Measurements from ENCODE around the gene KCTD17.

Gene KCTD17

GRCh38 chr22:37086184-37086583 lies 34.6 kb downstream of the KCTD17 start:
- no peak for TF ChIP-seq CTCF (IDR thresholded peaks at IDR 0.05; ENCODE audit: low read depth, low read length, missing control alignments)
- DNase-seq (ENCODE audit: low read depth), result no peak

DNA sequence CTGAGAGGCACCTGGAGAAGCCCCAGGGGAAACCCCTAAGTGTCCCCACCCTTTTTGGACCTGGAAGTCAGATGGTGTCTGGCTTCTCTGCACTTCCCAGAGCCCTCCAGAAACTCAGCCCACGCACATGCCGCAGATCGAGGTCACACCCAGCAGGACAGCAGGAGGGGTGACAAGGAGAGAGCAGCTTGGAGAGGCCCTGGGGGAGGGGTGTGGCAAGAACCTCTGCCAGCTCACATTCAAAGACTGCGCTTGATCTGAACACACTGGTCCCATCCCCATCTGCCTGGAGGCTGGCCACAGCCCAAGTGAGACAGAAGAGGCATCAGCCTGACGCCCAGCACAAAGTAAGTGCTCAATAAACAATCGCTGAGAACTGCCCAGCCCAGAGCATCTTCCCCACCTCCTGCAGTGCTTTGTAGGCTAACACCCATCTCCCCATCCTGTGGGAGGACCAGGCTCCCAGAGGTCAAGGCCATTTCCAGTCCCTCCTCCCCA lies 36.6 kb downstream of the KCTD17 start:
- H3K4me3 ChIP-seq (ENCODE audit: low read depth, low read length), result no peak overlapping the region
- no peak for TF ChIP-seq CTCF (IDR thresholded peaks at IDR 0.05; ENCODE audit: low read depth, low read length, missing control alignments)
- no peak for DNase-seq (ENCODE audit: low read depth)

More at GRCh38 chr22:37086184-37086583, 34.6 kb downstream of the KCTD17 start:
- H3K4me3 ChIP-seq (ENCODE audit: low read depth, low read length), result no peak overlapping the region

DNA sequence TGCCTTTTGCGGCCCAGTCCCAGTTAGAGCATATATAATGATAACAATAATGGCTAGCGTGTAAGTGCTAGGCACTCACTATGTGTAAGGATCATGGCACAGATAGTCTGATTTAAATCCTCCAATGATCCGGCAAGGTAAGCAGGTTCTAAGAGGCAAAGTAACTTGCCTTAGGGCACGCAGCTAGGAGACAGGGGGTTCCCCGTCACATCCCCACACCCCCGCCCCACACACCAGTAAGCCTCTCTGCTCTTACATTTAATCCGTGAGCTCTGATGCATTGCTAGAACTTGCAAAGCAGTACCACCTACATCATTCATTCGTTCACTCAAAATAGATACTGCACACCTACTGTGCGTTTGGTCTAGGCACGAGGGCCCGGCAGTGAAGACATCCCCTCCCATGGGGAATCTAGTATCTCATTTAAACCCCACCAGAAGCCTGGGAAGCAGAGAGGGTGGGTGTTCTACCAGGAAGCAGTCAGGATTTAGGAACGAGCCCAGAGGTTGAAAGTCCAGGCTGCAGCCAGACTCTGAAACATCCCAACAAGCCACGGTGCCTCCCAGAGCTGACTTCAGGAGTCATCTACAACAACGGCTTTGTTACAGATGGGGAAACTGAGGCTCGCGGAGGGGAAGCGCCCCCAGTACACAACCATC lies 37.3 kb downstream of the KCTD17 start:
- DNase-seq (ENCODE audit: low read depth), result no peak
- H3K4me3 ChIP-seq (ENCODE audit: low read depth, low read length), result no peak overlapping the region
- TF ChIP-seq CTCF (IDR thresholded peaks at IDR 0.05; ENCODE audit: low read depth, low read length, missing control alignments), result no peak

GRCh38 chr22:37089434-37089833 lies 37.9 kb downstream of the KCTD17 start:
- no peak for DNase-seq (ENCODE audit: low read depth)
- no peak for TF ChIP-seq CTCF (IDR thresholded peaks at IDR 0.05; ENCODE audit: low read depth, low read length, missing control alignments)

DNA sequence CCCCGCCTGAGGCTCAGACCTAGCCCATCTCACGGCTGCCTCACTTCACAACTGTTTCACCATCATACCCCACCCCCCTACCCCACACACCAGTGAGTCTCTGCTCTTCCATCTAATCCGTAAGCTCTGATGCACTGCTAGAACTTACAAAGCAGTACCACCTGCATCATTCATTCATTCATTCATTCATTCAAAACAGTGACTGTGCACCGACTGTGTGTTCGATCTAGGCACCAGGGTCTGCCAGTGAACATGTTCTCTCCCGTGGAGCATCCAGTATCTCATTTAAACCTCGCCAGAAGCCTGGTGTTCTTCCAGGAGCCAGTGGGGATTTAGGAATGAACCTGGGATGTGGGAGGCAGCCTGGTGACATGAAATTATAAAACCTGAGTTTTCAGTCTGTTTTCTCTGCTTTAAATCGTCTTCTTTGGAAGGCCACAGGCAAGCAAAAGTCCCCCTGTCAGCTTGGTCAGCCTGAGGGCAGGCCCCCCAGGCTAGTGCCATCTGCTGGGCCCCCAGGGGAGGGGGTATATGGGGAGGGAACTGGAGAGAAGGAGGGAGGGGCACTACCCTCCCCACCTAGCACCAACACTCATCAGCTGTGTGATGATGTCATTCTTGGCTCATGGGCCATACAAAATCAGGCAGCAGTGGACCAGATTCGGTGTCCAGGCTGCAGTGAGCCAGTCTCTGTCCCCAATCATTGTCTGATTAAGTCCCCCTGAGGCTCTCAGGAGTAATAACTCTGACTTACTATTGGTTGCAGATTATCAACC lies 39.6 kb downstream of the KCTD17 start:
- no peak for DNase-seq (ENCODE audit: low read depth)
- H3K4me3 ChIP-seq (ENCODE audit: low read depth, low read length), result no peak overlapping the region
- no peak for TF ChIP-seq CTCF (IDR thresholded peaks at IDR 0.05; ENCODE audit: low read depth, low read length, missing control alignments)

More at GRCh38 chr22:37089434-37089833, 37.9 kb downstream of the KCTD17 start:
- no peak overlapping the region for H3K4me3 ChIP-seq (ENCODE audit: low read depth, low read length)

DNA sequence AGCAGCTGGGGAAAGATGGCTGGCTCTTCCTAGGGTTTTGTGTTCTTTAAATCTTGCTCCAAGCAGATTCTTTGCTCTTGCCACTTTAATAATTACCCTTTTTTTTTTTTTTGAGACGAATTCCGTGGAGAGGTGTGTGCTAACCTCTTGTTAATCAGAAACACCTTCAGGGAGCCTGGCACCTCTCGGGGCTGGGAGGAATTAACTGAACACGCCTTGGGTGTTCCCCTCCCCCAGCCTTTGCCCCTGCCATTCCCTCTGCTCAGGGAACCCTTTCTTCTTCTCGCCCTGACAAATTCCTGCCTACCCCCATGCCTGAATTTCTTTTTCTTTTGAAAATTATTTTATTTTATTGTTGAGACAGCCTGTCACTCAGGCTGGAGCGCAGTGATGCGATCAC lies 40.5 kb downstream of the KCTD17 start:
- H3K4me3 ChIP-seq (ENCODE audit: low read depth, low read length), result no peak overlapping the region
- DNase-seq (ENCODE audit: low read depth), result no peak
- TF ChIP-seq CTCF (IDR thresholded peaks at IDR 0.05; ENCODE audit: low read depth, low read length, missing control alignments), result no peak
